B cell (primary cell): ENCODE data around the gene MIDN. TPM values are rescaled to one million over a fixed set of nuclear protein-coding genes. Genes with fewer than 3 reads are reported as not detected.

Experiments
- ATAC-seq: fragments of 200-7000 bp; cut with Tn5 transposase; one replicate; pipeline ENCODE4 v1.10.0; 2021; ENCODE audit warnings: low read depth, mild to moderate bottlenecking, moderate number of reproducible peaks, moderate library complexity
- CTCF ChIA-PET: fragments of 350-600 bp; sonication (Branson Sonifier 250); formaldehyde crosslinking; loops from one replicate; lab custom pipeline; 2021; ENCODE audit warnings: antibody characterized with exemption, inconsistent platforms; lab: Charles Lee
- POLR2A ChIA-PET: fragments of 350-600 bp; sonication (Branson Sonifier 250); formaldehyde crosslinking; loops from one replicate; lab custom pipeline; 2021; ENCODE audit warnings: antibody characterized with exemption; lab: Charles Lee
- DNase-seq: peaks from one replicate; pipeline ENCODE4 v3.0.0; 2013
- H2AFZ ChIP-seq: 2 replicates; pipeline ENCODE4 v1.6.1; 2012; ENCODE audit warnings: mild to moderate bottlenecking, low read depth, low read length; ENCODE audit not compliant: insufficient read depth, poor library complexity, severe bottlenecking
- H3K27ac ChIP-seq, 2 donors: 1 replicate in 1 of 2; 2 replicates in 1 of 2; pipeline ENCODE4 v1.5.1; 2012 to 2013; ENCODE audit warnings: low read length in 2 of 2, mild to moderate bottlenecking in 2 of 2, moderate library complexity in 1 of 2
- H3K27me3 ChIP-seq, 4 experiments: fragments of 200-600 bp in 1 of 4; sonication (generic) in 1 of 4; replicated peaks in 1 of 4; 1 replicate in 2 of 4; 2 replicates in 2 of 4; pipeline versions ENCODE4 v1.6.1 to v1.7.0; 2013 to 2016; ENCODE audit warnings: low read length in 3 of 4, mild to moderate bottlenecking in 2 of 4, mixed read lengths in 1 of 4, moderate library complexity in 1 of 4; ENCODE audit not compliant: insufficient read depth in 4 of 4, control insufficient read depth in 3 of 4; ENCODE audit errors: control extremely low read depth in 1 of 4
- H3K36me3 ChIP-seq, 2 experiments: replicated peaks in 1 of 2; 1 replicate in 1 of 2; 2 replicates in 1 of 2; pipeline versions ENCODE4 v1.6.1 to v1.7.1; 2013; ENCODE audit warnings: low read length in 1 of 2; ENCODE audit not compliant: insufficient read depth in 2 of 2, control insufficient read depth in 1 of 2; ENCODE audit errors: control extremely low read depth in 1 of 2, extremely low read depth in 1 of 2
- H3K4me1 ChIP-seq, 2 donors: fragments of 200-600 bp in 1 of 2; sonication (generic) in 1 of 2; 1 replicate in 1 of 2; 2 replicates in 1 of 2; pipeline versions ENCODE4 v1.5.1 to v1.6.1; 2013 to 2017; ENCODE audit warnings: low read length in 2 of 2; ENCODE audit not compliant: control insufficient read depth in 2 of 2, insufficient read depth in 2 of 2
- H3K4me2 ChIP-seq: replicated peaks from 2 replicates; pipeline ENCODE3; 2012; ENCODE audit warnings: mild to moderate bottlenecking, low read depth, low read length; ENCODE audit not compliant: poor library complexity, severe bottlenecking
- H3K4me3 ChIP-seq, 5 experiments: fragments of 200-600 bp in 1 of 5; sonication (generic) in 1 of 5; 1 replicate in 3 of 5; 2 replicates in 2 of 5; pipeline versions ENCODE4 v1.5.1 to v1.7.0; 2011 to 2016; ENCODE audit warnings: low read length in 4 of 5, mild to moderate bottlenecking in 4 of 5, low read depth in 2 of 5, control low read depth in 1 of 5, moderate library complexity in 1 of 5; ENCODE audit not compliant: insufficient read depth in 1 of 5; ENCODE audit errors: control extremely low read depth in 1 of 5, extremely low read depth in 1 of 5
- H3K79me2 ChIP-seq: fragments of 200-600 bp; sonication (generic); one replicate; pipeline ENCODE4 v1.6.0; 2016; ENCODE audit warnings: low read length; ENCODE audit not compliant: control insufficient read depth, insufficient read depth
- H3K9ac ChIP-seq: fragments of 200-600 bp; sonication (generic); 2 replicates; pipeline ENCODE4 v1.6.1; 2017; ENCODE audit warnings: mild to moderate bottlenecking, low read length, moderate library complexity
- H3K9me3 ChIP-seq, 3 donors: one replicate each; pipeline versions ENCODE4 v1.6.1 to v1.7.1; 2013; ENCODE audit warnings: low read length in 2 of 3; ENCODE audit not compliant: control insufficient read depth in 2 of 3, insufficient read depth in 1 of 3; ENCODE audit errors: control extremely low read depth in 1 of 3
- H4K20me1 ChIP-seq: 2 replicates; pipeline ENCODE4 v1.6.0; 2012; ENCODE audit warnings: mild to moderate bottlenecking, low read length; ENCODE audit not compliant: insufficient read depth, control insufficient read depth, poor library complexity, severe bottlenecking
- H3K27ac Mint-ChIP-seq: one replicate; pipeline ENCODE4 v1.8.0; 2021; ENCODE audit warnings: mixed read lengths
- H3K27me3 Mint-ChIP-seq: one replicate; pipeline ENCODE4 v1.8.0; 2021; ENCODE audit warnings: mixed read lengths
- H3K4me1 Mint-ChIP-seq: one replicate; pipeline ENCODE4 v1.8.0; 2021; ENCODE audit warnings: mixed read lengths
- H3K4me3 Mint-ChIP-seq: one replicate; pipeline ENCODE4 v1.8.0; 2021; ENCODE audit warnings: mixed read lengths
- H3K9me3 Mint-ChIP-seq: one replicate; pipeline ENCODE4 v1.8.0; 2022; ENCODE audit warnings: mixed read lengths; ENCODE audit not compliant: insufficient read depth
- CTCF ChIP-seq: fragments of 200-600 bp; IDR thresholded peaks from one replicate; pipeline ENCODE4 v1.8.0; 2022; ENCODE audit warnings: antibody characterized with exemption, mild to moderate bottlenecking
- EZH2 ChIP-seq: IDR thresholded peaks from 2 replicates; pipeline ENCODE4 v1.6.1; 2012; ENCODE audit warnings: borderline replicate concordance, low read depth, mild to moderate bottlenecking, moderate library complexity, low read length; ENCODE audit not compliant: insufficient read depth, poor library complexity, severe bottlenecking
- WGBS: methylation state at CpG from one replicate; pipeline ENCODE4 v1.1.5; 2013; ENCODE audit warnings: missing lambda C conversion rate; ENCODE audit not compliant: insufficient coverage; 5-methylcytosine and 5-hydroxymethylcytosine counted together
- intact Hi-C: fragments of 100-400 bp; cut with micrococcal nuclease; formaldehyde crosslinking; loops from one replicate; pipeline ENCODE4 v1.10.0; 2022
- polyA plus RNA-seq: library from polyadenylated mRNA; depleted of rRNA; stranded (reverse); fragments of >200 nt; gene quantifications from 2 replicates; pipeline ENCODE4 v1.2.3, GENCODE V29; 2012
- total RNA-seq, 2 donors: library from RNA; stranded (reverse); fragments of 120-200 nt in 1 of 2; gene quantifications; 1 replicate in 1 of 2; 2 replicates in 1 of 2; pipeline versions ENCODE4 v1.2.3 to v1.2.4, GENCODE V29; 2013 to 2022

Gene MIDN
- total and polyA plus RNA-seq, 2 donors (not counting 1 experiment from before 2014, with no cell fraction given) = 98.5 to 156 TPM

- no peak overlapping the region for H3K27ac ChIP-seq
- H3K9ac ChIP-seq = no peak overlapping the region
- H3K4me1 ChIP-seq = no peaks in the 10 kb centered on the region
- no peak for ATAC-seq
- H3K27ac Mint-ChIP-seq = no peak overlapping the region
- no peaks in the 10 kb centered on the region for H3K27me3 ChIP-seq
- no peaks in the 10 kb centered on the region for H3K4me1 Mint-ChIP-seq
- no peaks in the 10 kb centered on the region for H3K79me2 ChIP-seq
- H2AFZ ChIP-seq = no peak overlapping the region
- no peak overlapping the region for H3K4me3 Mint-ChIP-seq
- 92% methylated on average over 55 of the region's 61 CpGs for WGBS
- H4K20me1 ChIP-seq = peaks cover 6% of the 10 kb centered on the region
- no peak overlapping the region for H3K4me2 ChIP-seq
- POLR2A ChIA-PET = no interaction called here
- intact Hi-C loops = no loop called here
- no peak overlapping the region for H3K4me3 ChIP-seq
- no peaks in the 10 kb centered on the region for H3K9me3 Mint-ChIP-seq
- H3K9me3 ChIP-seq = no peaks in the 10 kb centered on the region
- no peak for TF ChIP-seq CTCF
- no peak for TF ChIP-seq EZH2
- no peak for DNase-seq
- peaks cover 0 to 5% of the 10 kb centered on the region in 2 experiments for H3K36me3 ChIP-seq
- H3K27me3 Mint-ChIP-seq = no peaks in the 10 kb centered on the region
- CTCF ChIA-PET = interaction anchor here (1.1 kb wide), 1 partner anchor 117 kb away, joined by 4 read pairs; no protein-coding TSS in a partner anchor
Observed at GRCh38 chr19:1229924-1230782, 18.2 kb upstream of the MIDN start.
